T follicular helper cell (primary cell): ENCODE data around the gene TMEM213.

Experiments
- DNase-seq: peaks from one replicate; pipeline ENCODE4 v3.0.0-alpha.2; 2020; ENCODE audit warnings: low read depth

TMEM213 gene

GRCh38 chr7:138842111-138842510, 44.3 kb downstream of the TMEM213 start:
- no peak for DNase-seq

GRCh38 chr7:138843632-138844580, 46.1 kb downstream of the TMEM213 start:
- DNase-seq = no peak

- DNase-seq = no peak
Observed at GRCh38 chr7:138845711-138846110, 47.9 kb downstream of the TMEM213 start.

- DNase-seq = no peak
Observed at GRCh38 chr7:138848056-138848980, 50.5 kb downstream of the TMEM213 start.

- no peak for DNase-seq
Observed at GRCh38 chr7:138849701-138850100, 51.9 kb downstream of the TMEM213 start.

- no peak for DNase-seq
Observed at GRCh38 chr7:138852469-138852868, 54.7 kb downstream of the TMEM213 start.

- DNase-seq = no peak
Observed at GRCh38 chr7:138853448-138853847, 55.7 kb downstream of the TMEM213 start.

- DNase-seq = no peak
Observed at GRCh38 chr7:138854115-138854645, 56.4 kb downstream of the TMEM213 start.

GRCh38 chr7:138857728-138858127, 59.9 kb downstream of the TMEM213 start:
- DNase-seq = no peak

GRCh38 chr7:138861051-138861450, 63.3 kb downstream of the TMEM213 start:
- no peak for DNase-seq

GRCh38 chr7:138863931-138864330, 66.1 kb downstream of the TMEM213 start:
- no peak for DNase-seq

- no peak for DNase-seq
Observed at GRCh38 chr7:138864667-138865066, 66.9 kb downstream of the TMEM213 start.

GRCh38 chr7:138865843-138866242, 68.0 kb downstream of the TMEM213 start:
- peak; percentile 17 for DNase-seq

- DNase-seq = no peak
Observed at GRCh38 chr7:138866353-138866752, 68.6 kb downstream of the TMEM213 start.

GRCh38 chr7:138867744-138868143, 70.0 kb downstream of the TMEM213 start:
- no peak for DNase-seq

- no peak for DNase-seq
Observed at GRCh38 chr7:138868711-138869110, 70.9 kb downstream of the TMEM213 start.

GRCh38 chr7:138869353-138869752, 71.6 kb downstream of the TMEM213 start:
- no peak for DNase-seq

GRCh38 chr7:138871065-138871813, 73.4 kb downstream of the TMEM213 start:
- DNase-seq = no peak

GRCh38 chr7:138871814-138872090, 74.0 kb downstream of the TMEM213 start:
- DNase-seq = no peak

- DNase-seq = no peak
Observed at GRCh38 chr7:138872576-138872975, 74.8 kb downstream of the TMEM213 start.

- no peak for DNase-seq
Observed at GRCh38 chr7:138873220-138873892, 75.6 kb downstream of the TMEM213 start.
